Stimulated activated CD4-positive, alpha-beta T cell treated with anti-CD3 and anti-CD28 coated beads, TNF-alpha, amount 100 ng/mL, for 48 hours (primary cell): ENCODE measurements around the gene MUCL3.
"Not testable (repeated sequence)": the region's sequence is repeated elsewhere in the genome, so short reads cannot be mapped to it uniquely, and the experiment has no call there.

Experiments
- DNase-seq, 3 donors: peaks; one replicate each; pipeline ENCODE4 v3.0.0-alpha.2; 2020; ENCODE audit warnings: low read depth in 3 of 3

MUCL3 gene

GRCh38 chr6:30983439-30983838 is 42.7 kb downstream of the MUCL3 start, which contains the start of gene MUC21:
Gene MUC21, plus strand, starts transcription at chr6:30983718. Its CDS starts 241 bp downstream, at chr6:30983959.
- no peak for DNase-seq

- no peak for DNase-seq
Measured at GRCh38 chr6:30985490-30985889, 44.7 kb downstream of the MUCL3 start.

- no peak for DNase-seq
Measured at GRCh38 chr6:30987304-30987703, 46.5 kb downstream of the MUCL3 start.

- DNase-seq = no peak
Measured at GRCh38 chr6:30988209-30988825, 47.5 kb downstream of the MUCL3 start.

GRCh38 chr6:30990422-30991086 is 49.8 kb downstream of the MUCL3 start:
- DNase-seq = no peak

GRCh38 chr6:30991891-30992290 is 51.1 kb downstream of the MUCL3 start:
- no peak for DNase-seq

GRCh38 chr6:30997301-30997700 is 56.5 kb downstream of the MUCL3 start:
- DNase-seq = no peak

GRCh38 chr6:30998785-30999184 is 58.0 kb downstream of the MUCL3 start:
- no peak for DNase-seq

GRCh38 chr6:31000067-31000860 is 59.5 kb downstream of the MUCL3 start:
- not testable (repeated sequence) for DNase-seq

GRCh38 chr6:31001281-31001888 is 60.6 kb downstream of the MUCL3 start:
- no peak for DNase-seq

- no peak for DNase-seq
Measured at GRCh38 chr6:31002471-31002870, 61.7 kb downstream of the MUCL3 start.
